ENCODE data around the gene ZNF536.

DNA sequence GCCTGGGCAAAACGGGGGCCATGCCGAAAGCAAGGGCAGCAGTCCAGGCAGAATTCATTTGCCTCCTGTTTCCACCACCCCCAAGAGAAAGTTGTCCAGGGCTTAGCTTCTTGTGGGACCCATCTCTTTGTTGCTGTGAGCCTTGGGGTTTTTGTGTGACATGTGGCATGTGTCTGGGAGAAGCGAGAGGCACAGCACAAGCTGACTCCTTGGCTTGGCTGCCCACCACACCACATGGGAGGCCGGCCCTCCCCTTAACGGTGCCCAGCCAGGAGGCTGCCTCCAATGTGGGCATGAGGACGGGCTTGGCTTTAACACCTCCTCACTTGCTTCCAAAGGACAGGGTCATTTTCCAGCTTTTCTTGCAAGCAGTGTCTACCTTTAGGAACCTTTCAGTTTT is 81.6 kb downstream of the ZNF536 start:
- TF ChIP-seq, protein P1, sequence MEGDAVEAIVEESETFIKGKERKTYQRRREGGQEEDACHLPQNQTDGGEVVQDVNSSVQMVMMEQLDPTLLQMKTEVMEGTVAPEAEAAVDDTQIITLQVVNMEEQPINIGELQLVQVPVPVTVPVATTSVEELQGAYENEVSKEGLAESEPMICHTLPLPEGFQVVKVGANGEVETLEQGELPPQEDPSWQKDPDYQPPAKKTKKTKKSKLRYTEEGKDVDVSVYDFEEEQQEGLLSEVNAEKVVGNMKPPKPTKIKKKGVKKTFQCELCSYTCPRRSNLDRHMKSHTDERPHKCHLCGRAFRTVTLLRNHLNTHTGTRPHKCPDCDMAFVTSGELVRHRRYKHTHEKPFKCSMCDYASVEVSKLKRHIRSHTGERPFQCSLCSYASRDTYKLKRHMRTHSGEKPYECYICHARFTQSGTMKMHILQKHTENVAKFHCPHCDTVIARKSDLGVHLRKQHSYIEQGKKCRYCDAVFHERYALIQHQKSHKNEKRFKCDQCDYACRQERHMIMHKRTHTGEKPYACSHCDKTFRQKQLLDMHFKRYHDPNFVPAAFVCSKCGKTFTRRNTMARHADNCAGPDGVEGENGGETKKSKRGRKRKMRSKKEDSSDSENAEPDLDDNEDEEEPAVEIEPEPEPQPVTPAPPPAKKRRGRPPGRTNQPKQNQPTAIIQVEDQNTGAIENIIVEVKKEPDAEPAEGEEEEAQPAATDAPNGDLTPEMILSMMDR (IDR thresholded peaks at IDR 0.05; ENCODE audit: extremely low read depth in 1 of 2, insufficient read depth in 1 of 2, low read depth in 1 of 2, low read length in 2 of 2), result no peak
- no peak for TF ChIP-seq POLR2A (IDR thresholded peaks at IDR 0.05; ENCODE audit: low read depth, low read length)
